ENCODE data around the gene UCP2. TPM values are rescaled to one million over a fixed set of nuclear protein-coding genes. Genes with fewer than 3 reads are reported as not detected.

The UCP2 gene
- total and polyA plus RNA-seq, 11 donors = 11.9 to 170 (median 19.7) TPM

DNA sequence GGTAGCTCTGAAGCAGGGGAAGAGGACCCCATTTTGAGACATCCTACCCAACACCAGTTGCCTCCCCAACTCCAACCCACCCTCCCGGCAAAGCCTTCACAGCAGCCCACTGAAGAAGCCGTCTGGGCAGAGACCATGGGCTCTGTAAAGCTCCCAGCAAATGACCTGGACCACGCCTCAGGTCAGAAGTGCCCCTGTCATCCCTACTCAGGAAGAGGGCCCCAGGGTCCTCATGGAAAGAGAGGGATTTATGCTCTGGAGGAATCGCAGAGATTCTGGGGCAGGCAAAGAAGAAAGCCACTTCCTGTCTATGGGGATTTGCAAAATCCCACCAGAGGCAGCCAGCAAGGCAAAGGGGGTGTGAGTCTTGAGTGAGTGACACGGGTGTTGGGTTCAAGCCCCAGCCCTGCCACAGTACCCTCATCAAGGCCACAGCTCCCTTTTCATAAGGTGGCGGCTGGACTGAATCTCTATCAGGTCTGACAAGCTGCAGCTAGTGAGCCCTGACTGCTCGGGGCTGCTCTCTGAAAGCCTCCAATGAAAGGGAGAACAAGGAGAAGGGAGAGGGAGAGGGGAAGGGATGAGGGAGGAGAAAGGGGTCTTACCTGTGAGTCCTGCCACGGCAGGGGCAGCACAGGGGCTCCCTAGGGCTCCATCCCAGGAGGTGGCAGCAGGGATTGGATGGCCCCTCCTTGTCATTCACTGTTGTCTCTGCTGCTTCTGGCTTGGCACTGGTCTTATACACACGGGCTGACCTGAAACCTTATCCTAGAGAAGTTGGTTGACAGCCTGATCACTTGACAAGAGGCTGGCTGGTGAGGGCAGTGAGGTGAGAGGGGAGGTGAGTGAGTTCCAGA is 26.0 kb upstream of the UCP2 start, which contains the start of gene UCP3:
Gene UCP3, minus strand, starts transcription at position 713 of the 857 bp plus-strand sequence. CDS start 2,043 bp downstream, outside the sequence.
- 55 to 65% (median 59%) methylated on average over 9 of the region's 9 CpGs for WGBS, 4 donors
- Histone ChIP-seq H3K36me3 (peaks cover 0 to 20% (median 5%) of the 10 kb centered on the region in 9 donors), H3K27me3 (no peaks in the 10 kb centered on the region), H3K4me1 (peaks cover 0 to 55% (median 13%) of the 10 kb centered on the region in 12 donors), H3K9me3 (no peaks in the 10 kb centered on the region), H3K27ac (peak within 1 kb of the TSS in 8 of 12 donors; percentile 8 to 69 (median 30)), H3K4me3 (no peak within 1 kb of the TSS)
- DNase-seq (no peak), ATAC-seq (peak; percentile 13 to 59 (median 40))
- intact Hi-C loops (cut with DNase I) = no loop called here
- no peak for TF ChIP-seq POLR2A (IDR thresholded peaks at IDR 0.05)
- TF ChIP-seq, protein P1, sequence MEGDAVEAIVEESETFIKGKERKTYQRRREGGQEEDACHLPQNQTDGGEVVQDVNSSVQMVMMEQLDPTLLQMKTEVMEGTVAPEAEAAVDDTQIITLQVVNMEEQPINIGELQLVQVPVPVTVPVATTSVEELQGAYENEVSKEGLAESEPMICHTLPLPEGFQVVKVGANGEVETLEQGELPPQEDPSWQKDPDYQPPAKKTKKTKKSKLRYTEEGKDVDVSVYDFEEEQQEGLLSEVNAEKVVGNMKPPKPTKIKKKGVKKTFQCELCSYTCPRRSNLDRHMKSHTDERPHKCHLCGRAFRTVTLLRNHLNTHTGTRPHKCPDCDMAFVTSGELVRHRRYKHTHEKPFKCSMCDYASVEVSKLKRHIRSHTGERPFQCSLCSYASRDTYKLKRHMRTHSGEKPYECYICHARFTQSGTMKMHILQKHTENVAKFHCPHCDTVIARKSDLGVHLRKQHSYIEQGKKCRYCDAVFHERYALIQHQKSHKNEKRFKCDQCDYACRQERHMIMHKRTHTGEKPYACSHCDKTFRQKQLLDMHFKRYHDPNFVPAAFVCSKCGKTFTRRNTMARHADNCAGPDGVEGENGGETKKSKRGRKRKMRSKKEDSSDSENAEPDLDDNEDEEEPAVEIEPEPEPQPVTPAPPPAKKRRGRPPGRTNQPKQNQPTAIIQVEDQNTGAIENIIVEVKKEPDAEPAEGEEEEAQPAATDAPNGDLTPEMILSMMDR (IDR thresholded peaks at IDR 0.05) = no peak

DNA sequence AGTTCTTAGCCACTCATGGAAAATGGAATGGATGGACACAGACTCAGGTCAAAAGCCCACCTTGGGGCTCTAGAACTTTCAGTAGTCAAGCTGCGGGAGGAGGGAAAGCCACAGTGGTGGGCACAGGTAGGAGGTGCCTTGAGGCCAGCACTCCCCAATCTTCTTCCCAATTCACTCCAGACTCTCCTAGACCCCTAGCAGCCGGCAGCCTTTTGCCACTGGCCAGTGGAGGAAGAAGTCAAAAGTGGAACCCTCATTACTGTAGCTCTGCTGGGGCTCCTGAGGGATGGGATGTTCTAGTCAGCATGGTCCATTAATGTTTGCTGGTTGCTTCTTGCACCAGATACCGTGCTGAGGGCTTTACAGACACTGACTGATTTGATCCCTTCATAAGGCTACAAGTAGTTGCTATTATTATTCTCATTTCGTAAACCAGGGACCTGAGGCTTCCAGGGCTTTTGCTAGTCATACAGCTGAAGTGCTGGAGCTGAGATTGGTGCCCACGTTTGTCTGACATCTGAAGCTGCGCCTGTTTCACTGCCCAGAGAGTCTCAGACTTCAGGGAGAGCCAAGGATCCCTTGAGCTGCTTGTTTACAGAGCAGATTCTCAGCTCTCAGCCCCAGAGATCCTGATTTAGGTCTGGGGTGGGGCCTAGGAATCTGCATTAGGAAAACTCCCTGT is 25.2 kb upstream of the UCP2 start:
- no peak for TF ChIP-seq POLR2A (IDR thresholded peaks at IDR 0.05)
- TF ChIP-seq, protein P1 (IDR thresholded peaks at IDR 0.05) = no peak
- peak in 3 of 4 donors; percentile 21 to 49 (median 44) for ATAC-seq
- Histone ChIP-seq H3K9me3 (no peaks in the 10 kb centered on the region), H3K4me3 (no peak overlapping the region), H3K27ac (peak overlapping the region in 7 of 12 donors; percentile 19 to 69 (median 31)), H3K36me3 (peaks cover 0 to 25% (median 10%) of the 10 kb centered on the region in 9 donors), H3K4me1 (peaks cover 0 to 55% (median 13%) of the 10 kb centered on the region in 12 donors), H3K27me3 (no peaks in the 10 kb centered on the region)
- intact Hi-C loops (cut with DNase I) = no loop called here
- 63 to 74% (median 71%) methylated on average over 6 of the region's 6 CpGs for WGBS, 4 donors
- no peak for DNase-seq

DNA sequence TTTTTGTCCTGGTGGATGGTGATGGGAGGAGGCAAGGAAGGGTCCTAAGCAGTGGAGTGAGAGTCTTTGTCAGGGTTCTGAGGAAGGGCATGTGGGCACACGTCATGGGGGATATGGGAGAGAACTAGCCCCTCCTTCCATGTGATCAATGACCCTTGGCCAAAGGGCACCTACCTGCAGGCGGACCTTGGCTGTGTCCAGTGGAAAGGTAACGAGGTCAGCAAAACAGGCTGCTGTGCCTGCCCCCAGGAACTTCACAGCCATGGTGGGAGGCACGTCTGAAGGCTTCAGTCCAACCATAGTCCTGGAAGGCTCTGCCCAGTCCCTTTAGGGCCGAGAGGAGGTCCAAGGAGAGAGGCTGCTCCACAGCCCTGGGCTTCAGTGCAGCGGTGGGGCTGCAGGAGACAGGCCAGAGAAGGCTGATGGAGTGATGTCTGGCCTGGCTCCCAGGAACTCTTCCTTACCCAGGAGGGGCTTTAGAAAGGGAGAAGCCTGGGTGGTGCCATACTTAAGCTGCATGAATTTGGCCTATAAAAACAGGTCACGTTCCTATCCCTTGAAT is 24.2 kb upstream of the UCP2 start:
- intact Hi-C loops (cut with DNase I) = no loop called here
- 85 to 92% (median 88%) methylated on average over 7 of the region's 7 CpGs for WGBS, 4 donors

More for the DNA sequence above, 24.2 kb upstream of the UCP2 start:
- DNase-seq (no peak), ATAC-seq (no peak)
- H3K27me3 ChIP-seq = no peaks in the 10 kb centered on the region
- peaks cover 0 to 33% (median 20%) of the 10 kb centered on the region in 9 donors for H3K36me3 ChIP-seq
- H3K27ac ChIP-seq = no peak overlapping the region
- TF ChIP-seq, protein P1 (IDR thresholded peaks at IDR 0.05) = no peak
- TF ChIP-seq POLR2A (IDR thresholded peaks at IDR 0.05) = no peak
- no peaks in the 10 kb centered on the region for H3K9me3 ChIP-seq
- peaks cover 0 to 47% (median 12%) of the 10 kb centered on the region in 12 donors for H3K4me1 ChIP-seq
- no peak overlapping the region for H3K4me3 ChIP-seq

All from heart left ventricle (tissue), 16 donors.